Keratinocyte (primary cell): ENCODE data around the gene FBXO30. TPM values are rescaled to one million over a fixed set of nuclear protein-coding genes. Genes with fewer than 3 reads are reported as not detected.

Source experiments
- DNase-seq: peaks from one replicate; pipeline ENCODE4 v3.0.0-alpha.2; 2011; ENCODE audit warnings: low read depth, missing footprints, low spot score
- FAIRE-seq: peaks from 2 replicates; lab custom pipeline; 2011; peaks lifted over from hg19 to GRCh38; lab: Jason Lieb, UNC
- H2AFZ ChIP-seq: 2 replicates; pipeline ENCODE4 v1.6.0; 2012; ENCODE audit warnings: low read length, control low read depth, inconsistent platforms; ENCODE audit not compliant: control insufficient read depth
- H3K27ac ChIP-seq: 2 replicates; pipeline ENCODE4 v1.5.1; 2011; ENCODE audit warnings: low read length; ENCODE audit not compliant: control insufficient read depth, insufficient read depth
- H3K27me3 ChIP-seq: 3 replicates; pipeline ENCODE4 v1.6.0; 2011; ENCODE audit warnings: low read length; ENCODE audit not compliant: control insufficient read depth, insufficient read depth; ENCODE audit errors: extremely low read depth
- H3K36me3 ChIP-seq, 2 experiments: 2 replicates in 1 of 2; 3 replicates in 1 of 2; pipeline ENCODE4 v1.5.1; 2011; ENCODE audit warnings: low read length in 2 of 2, mild to moderate bottlenecking in 1 of 2; ENCODE audit not compliant: control insufficient read depth in 2 of 2, insufficient read depth in 2 of 2; ENCODE audit errors: extremely low read depth in 1 of 2
- H3K4me1 ChIP-seq: 3 replicates; pipeline ENCODE4 v1.5.1; 2011; ENCODE audit warnings: low read length; ENCODE audit not compliant: control insufficient read depth, insufficient read depth; ENCODE audit errors: extremely low read depth
- H3K4me2 ChIP-seq: 3 replicates; pipeline ENCODE4 v1.6.0; 2011; ENCODE audit warnings: low read depth, low read length; ENCODE audit not compliant: control insufficient read depth, insufficient read depth; ENCODE audit errors: extremely low read depth
- H3K4me3 ChIP-seq, 3 experiments: fragments of 200-600 bp in 1 of 3; sonication (generic) in 1 of 3; 2 replicates in 2 of 3; 3 replicates in 1 of 3; pipeline ENCODE4 v1.5.1; 2011 to 2016; ENCODE audit warnings: low read length in 3 of 3, mild to moderate bottlenecking in 3 of 3, control low read depth in 2 of 3, inconsistent platforms in 1 of 3, low read depth in 1 of 3, mixed read lengths in 1 of 3, mixed run types in 1 of 3, moderate library complexity in 1 of 3; ENCODE audit not compliant: control insufficient read depth in 2 of 3, insufficient read depth in 2 of 3; ENCODE audit errors: extremely low read depth in 1 of 3
- H3K79me2 ChIP-seq: 2 replicates; pipeline ENCODE4 v1.6.0; 2012; ENCODE audit warnings: low read length; ENCODE audit not compliant: control insufficient read depth, insufficient read depth
- H3K9ac ChIP-seq: 3 replicates; pipeline ENCODE4 v1.6.0; 2011; ENCODE audit warnings: low read length; ENCODE audit not compliant: control insufficient read depth, insufficient read depth; ENCODE audit errors: extremely low read depth
- H3K9me1 ChIP-seq: 3 replicates; pipeline ENCODE4 v1.6.0; 2011; ENCODE audit warnings: low read length; ENCODE audit not compliant: control insufficient read depth, insufficient read depth; ENCODE audit errors: extremely low read depth
- H3K9me3 ChIP-seq: 2 replicates; pipeline ENCODE4 v1.5.1; 2012; ENCODE audit warnings: low read depth, low read length; ENCODE audit not compliant: control insufficient read depth
- H4K20me1 ChIP-seq: 3 replicates; pipeline ENCODE4 v1.6.0; 2011; ENCODE audit warnings: low read length; ENCODE audit not compliant: control insufficient read depth, insufficient read depth; ENCODE audit errors: extremely low read depth
- CTCF ChIP-seq, 3 experiments: IDR thresholded peaks in 1 of 3; conservative IDR thresholded peaks in 1 of 3; optimal IDR thresholded peaks in 1 of 3; 2 replicates in 2 of 3; 3 replicates in 1 of 3; pipeline versions ENCODE3 to v1.5.1; 2011; ENCODE audit warnings: low read length in 3 of 3, mild to moderate bottlenecking in 3 of 3, moderate library complexity in 2 of 3, control low read depth in 1 of 3, inconsistent platforms in 1 of 3; ENCODE audit not compliant: insufficient read depth in 2 of 3; ENCODE audit errors: extremely low read depth in 1 of 3
- EZH2 ChIP-seq: IDR thresholded peaks from one replicate; pipeline ENCODE4 v1.6.1; 2012; ENCODE audit warnings: inconsistent platforms, mild to moderate bottlenecking, low read length, moderate library complexity
- dilution Hi-C: fragments of 300-500 bp; cut with MboI; formaldehyde crosslinking; loops from one replicate; pipeline ENCODE4 v1.7.0; 2020; ENCODE audit warnings: low sequenced_read_pairs; ENCODE audit not compliant: extremely low pct_ligation_motif_present
- polyA plus RNA-seq, 5 experiments: library from polyadenylated mRNA; depleted of rRNA in 3 of 5; stranded (reverse) in 3 of 5; stranded (forward) in 1 of 5; unstranded in 1 of 5; fragments of >200 nt; gene quantifications; 1 replicate in 1 of 5; 2 replicates in 3 of 5; 3 replicates in 1 of 5; pipeline versions ENCODE4 v1.2.1 to v1.2.3, GENCODE V29; 2011 to 2012; ENCODE audit warnings: missing spikeins in 2 of 5, low read depth in 1 of 5, low replicate concordance in 1 of 5

The FBXO30 gene
- polyA plus RNA-seq, 1 donor (not counting 4 experiments of a cell fraction or from before 2014, with no cell fraction given): 6.4 TPM

- H3K36me3 ChIP-seq: no peaks in the 10 kb centered on the region
- H2AFZ ChIP-seq: no peak overlapping the region
- DNase-seq: no peak
- TF ChIP-seq CTCF (optimal IDR thresholded peaks at IDR 0.05 in 1 of 3, IDR thresholded peaks at IDR 0.05 in 1 of 3, conservative IDR thresholded peaks at IDR 0.05 in 1 of 3; ENCODE audit: extremely low read depth in 1 of 3, insufficient read depth in 2 of 3, low read length in 3 of 3): no peak
- TF ChIP-seq EZH2: no peak
- H3K27ac ChIP-seq: no peak overlapping the region
- H4K20me1 ChIP-seq: no peaks in the 10 kb centered on the region
- H3K9me1 ChIP-seq: no peaks in the 10 kb centered on the region
- no peak for FAIRE-seq
- H3K4me1 ChIP-seq: no peaks in the 10 kb centered on the region
- no peaks in the 10 kb centered on the region for H3K9me3 ChIP-seq
- H3K79me2 ChIP-seq: no peaks in the 10 kb centered on the region
- H3K4me2 ChIP-seq: no peak overlapping the region
- H3K27me3 ChIP-seq: no peaks in the 10 kb centered on the region
- no peak overlapping the region for H3K4me3 ChIP-seq
- dilution Hi-C loops: no loop called here
- no peak overlapping the region for H3K9ac ChIP-seq
These were observed 8.8 kb upstream of the FBXO30 start for GRCh38 chr6:145823328-145823944.

- Histone ChIP-seq H3K4me3 (no peak overlapping the region), H3K79me2 (no peaks in the 10 kb centered on the region), H3K9me3 (no peaks in the 10 kb centered on the region), H4K20me1 (no peaks in the 10 kb centered on the region), H3K4me2 (no peak overlapping the region), H3K9ac (no peak overlapping the region), H3K4me1 (no peaks in the 10 kb centered on the region), H2AFZ (no peak overlapping the region), H3K36me3 (no peaks in the 10 kb centered on the region), H3K27me3 (no peaks in the 10 kb centered on the region), H3K9me1 (no peaks in the 10 kb centered on the region), H3K27ac (no peak overlapping the region)
- FAIRE-seq (no peak), DNase-seq (no peak)
- TF ChIP-seq CTCF (optimal IDR thresholded peaks at IDR 0.05 in 1 of 3, IDR thresholded peaks at IDR 0.05 in 1 of 3, conservative IDR thresholded peaks at IDR 0.05 in 1 of 3; ENCODE audit: extremely low read depth in 1 of 3, insufficient read depth in 2 of 3, low read length in 3 of 3) (no peak), EZH2 (no peak)
- dilution Hi-C loops: no loop called here
These were observed 7.9 kb upstream of the FBXO30 start for GRCh38 chr6:145822456-145822855.
